Raji (cell line): ENCODE results near the gene GRM2.

Experiments used
- POLR2A ChIP-seq: IDR thresholded peaks from 2 replicates; pipeline ENCODE4 v1.6.1; 2011; ENCODE audit warnings: low read depth, low read length, control low read depth; ENCODE audit not compliant: insufficient read depth

The GRM2 gene

GRCh38 chr3:51706788-51707731, at the start of gene GRM2:
Gene GRM2 (plus strand): TSS chr3:51707068. CDS start chr3:51708984, 1,916 bp downstream.
- TF ChIP-seq POLR2A = no peak

GRCh38 chr3:51657234-51657633, 49.6 kb upstream of the GRM2 start:
- TF ChIP-seq POLR2A = no peak

GRCh38 chr3:51659942-51660341, 46.9 kb upstream of the GRM2 start:
- no peak for TF ChIP-seq POLR2A

GRCh38 chr3:51662456-51662855, 44.4 kb upstream of the GRM2 start:
- TF ChIP-seq POLR2A = no peak

GRCh38 chr3:51668756-51669155, 38.1 kb upstream of the GRM2 start:
- TF ChIP-seq POLR2A = no peak

- no peak for TF ChIP-seq POLR2A
Observed at GRCh38 chr3:51669241-51670052, 37.4 kb upstream of the GRM2 start.

GRCh38 chr3:51670053-51670822, 36.6 kb upstream of the GRM2 start:
- TF ChIP-seq POLR2A = no peak

- peak; percentile 94 for TF ChIP-seq POLR2A
Observed at GRCh38 chr3:51670823-51671733, 35.8 kb upstream of the GRM2 start, which contains the start of gene TEX264. Gene TEX264 (plus strand): TSS chr3:51671252. CDS start chr3:51674305, 3,053 bp downstream.

GRCh38 chr3:51671734-51672475, 35.0 kb upstream of the GRM2 start:
- peak; percentile 54 for TF ChIP-seq POLR2A

GRCh38 chr3:51673181-51673801, 33.6 kb upstream of the GRM2 start:
- no peak for TF ChIP-seq POLR2A

- no peak for TF ChIP-seq POLR2A
Observed at GRCh38 chr3:51673802-51674654, 32.8 kb upstream of the GRM2 start.

- TF ChIP-seq POLR2A = no peak
Observed at GRCh38 chr3:51675201-51675611, 31.7 kb upstream of the GRM2 start.
